Caco-2 (cell line): ENCODE results near the gene GLI2. TPM values are rescaled to one million over a fixed set of nuclear protein-coding genes. Genes with fewer than 3 reads are reported as not detected.

Experiments
- BruUV-seq: library from RNA; stranded (reverse); fragments of 400-500 nt; replicated peaks from 2 replicates; lab custom pipeline; 2021; lab: Mats Ljungman, UMichigan
- CTCF ChIA-PET: fragments of 300-600 bp; sonication (Branson Sonifier 250); formaldehyde crosslinking; loops from one replicate; lab custom pipeline; 2022; ENCODE audit warnings: antibody characterized with exemption; lab: Charles Lee
- POLR2A ChIA-PET: fragments of 300-600 bp; sonication (Branson Sonifier 250); formaldehyde crosslinking; loops from one replicate; lab custom pipeline; 2022; ENCODE audit warnings: antibody characterized with exemption; lab: Charles Lee
- DNase-seq, 2 experiments: peaks; one replicate each; pipeline versions ENCODE4 v3.0.0 to v3.0.0-alpha.2; 2020 to 2022
- H3K27me3 ChIP-seq: replicated peaks from 2 replicates; pipeline ENCODE4 v1.6.0; 2011; ENCODE audit warnings: low read length; ENCODE audit not compliant: control insufficient read depth, insufficient read depth
- H3K36me3 ChIP-seq: 2 replicates; pipeline ENCODE4 v1.5.1; 2011; ENCODE audit warnings: low read length; ENCODE audit not compliant: control insufficient read depth, insufficient read depth
- H3K4me1 ChIP-seq: fragments of 250-450 bp; sonication (Bioruptor Pico); 2 replicates; pipeline ENCODE4 v1.5.1; 2020; ENCODE audit warnings: mild to moderate bottlenecking
- H3K4me3 ChIP-seq: 2 replicates; pipeline ENCODE4 v1.5.1; 2011; ENCODE audit warnings: low read depth, mild to moderate bottlenecking, control low read depth, low read length
- H3K9me3 ChIP-seq: fragments of 250-450 bp; sonication (Bioruptor Pico); 2 replicates; pipeline ENCODE4 v1.5.1; 2020; ENCODE audit warnings: mild to moderate bottlenecking, moderate library complexity
- H3K27ac Mint-ChIP-seq: one replicate; pipeline ENCODE4 v1.8.0; 2022; ENCODE audit warnings: mixed read lengths; ENCODE audit not compliant: unreplicated experiment
- H3K27me3 Mint-ChIP-seq: one replicate; pipeline ENCODE4 v1.8.0; 2022; ENCODE audit warnings: mixed read lengths; ENCODE audit not compliant: insufficient read depth, unreplicated experiment
- H3K36me3 Mint-ChIP-seq: one replicate; pipeline ENCODE4 v1.8.0; 2022; ENCODE audit warnings: mild to moderate bottlenecking, mixed read lengths; ENCODE audit not compliant: insufficient read depth, unreplicated experiment
- H3K4me1 Mint-ChIP-seq: one replicate; pipeline ENCODE4 v1.8.0; 2022; ENCODE audit warnings: low read depth, mixed read lengths; ENCODE audit not compliant: unreplicated experiment
- H3K4me3 Mint-ChIP-seq: one replicate; pipeline ENCODE4 v1.8.0; 2022; ENCODE audit warnings: mild to moderate bottlenecking, moderate library complexity, mixed read lengths; ENCODE audit not compliant: unreplicated experiment
- H3K9me3 Mint-ChIP-seq: one replicate; pipeline ENCODE4 v1.8.0; 2022; ENCODE audit warnings: mixed read lengths; ENCODE audit not compliant: unreplicated experiment
- intact Hi-C: fragments of 100-400 bp; cut with micrococcal nuclease; formaldehyde crosslinking; loops from one replicate; pipeline ENCODE4 v1.10.0; 2022; ENCODE audit not compliant: unreplicated experiment
- total RNA-seq: library from RNA; stranded (reverse); gene quantifications from 2 replicates; pipeline ENCODE4 v1.2.3, GENCODE V29; 2022
- TF ChIP-seq, protein P1 (sequence below), 2 experiments: fragments of 200-600 bp in 1 of 2; IDR thresholded peaks; 1 replicate in 1 of 2; 2 replicates in 1 of 2; pipeline versions ENCODE4 v1.5.1 to v1.8.0; 2011 to 2022; ENCODE audit warnings: antibody characterized with exemption in 1 of 2, control low read depth in 1 of 2, inconsistent platforms in 1 of 2, low read depth in 1 of 2, low read length in 1 of 2, mild to moderate bottlenecking in 1 of 2, moderate library complexity in 1 of 2; ENCODE audit not compliant: insufficient read depth in 1 of 2, severe bottlenecking in 1 of 2, unreplicated experiment in 1 of 2

The GLI2 gene
- total RNA-seq, 1 experiment from 2014 or later: 0.70 TPM

DNA sequence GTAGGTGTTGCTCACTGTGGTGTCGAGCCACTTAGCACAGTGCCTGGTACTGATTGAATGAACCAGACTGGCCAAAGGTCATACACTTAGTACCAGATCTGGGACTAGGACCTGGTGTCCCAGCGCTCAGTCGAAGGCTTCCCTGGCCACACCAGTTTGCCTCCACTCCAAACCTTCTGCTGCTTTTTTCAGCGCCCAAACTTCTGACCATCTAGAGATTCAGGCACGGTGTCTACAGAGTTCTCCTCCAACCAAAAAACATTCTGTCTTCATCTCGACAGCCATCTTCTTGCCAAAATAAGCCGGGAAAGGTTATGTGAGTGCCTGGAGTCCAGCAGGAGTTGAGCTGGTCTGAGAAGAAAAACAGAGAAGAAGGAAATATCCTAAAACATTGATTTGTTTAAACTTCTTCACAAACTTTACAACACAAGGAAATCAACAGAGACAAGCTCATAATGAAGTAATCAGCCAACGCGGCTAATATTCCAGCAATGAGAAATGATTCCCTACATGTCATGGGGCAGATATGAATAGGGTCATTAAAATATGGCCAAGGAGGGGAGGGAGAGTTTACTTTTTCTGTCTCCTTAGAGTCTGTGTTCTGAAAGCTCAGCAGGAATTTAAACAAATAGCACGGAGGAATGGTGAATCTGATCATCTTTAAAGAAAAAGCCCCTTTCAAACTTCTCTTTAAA, 2.3 kb upstream of the GLI2 start:
- H3K4me1 Mint-ChIP-seq: peaks cover 6% of the 10 kb centered on the region
- H3K9me3 ChIP-seq: no peaks in the 10 kb centered on the region
- no peaks in the 10 kb centered on the region for H3K36me3 Mint-ChIP-seq
- no peaks in the 10 kb centered on the region for H3K36me3 ChIP-seq
- POLR2A ChIA-PET: no interaction called here
- 0 out of 2 replicates have a peak, but pooled peaks cover 1% of the 10 kb centered on the region for H3K27me3 ChIP-seq
- H3K27ac Mint-ChIP-seq: no peak overlapping the region
- H3K27me3 Mint-ChIP-seq: peaks cover 15% of the 10 kb centered on the region
- H3K4me3 Mint-ChIP-seq: no peak overlapping the region
- TF ChIP-seq, protein P1, sequence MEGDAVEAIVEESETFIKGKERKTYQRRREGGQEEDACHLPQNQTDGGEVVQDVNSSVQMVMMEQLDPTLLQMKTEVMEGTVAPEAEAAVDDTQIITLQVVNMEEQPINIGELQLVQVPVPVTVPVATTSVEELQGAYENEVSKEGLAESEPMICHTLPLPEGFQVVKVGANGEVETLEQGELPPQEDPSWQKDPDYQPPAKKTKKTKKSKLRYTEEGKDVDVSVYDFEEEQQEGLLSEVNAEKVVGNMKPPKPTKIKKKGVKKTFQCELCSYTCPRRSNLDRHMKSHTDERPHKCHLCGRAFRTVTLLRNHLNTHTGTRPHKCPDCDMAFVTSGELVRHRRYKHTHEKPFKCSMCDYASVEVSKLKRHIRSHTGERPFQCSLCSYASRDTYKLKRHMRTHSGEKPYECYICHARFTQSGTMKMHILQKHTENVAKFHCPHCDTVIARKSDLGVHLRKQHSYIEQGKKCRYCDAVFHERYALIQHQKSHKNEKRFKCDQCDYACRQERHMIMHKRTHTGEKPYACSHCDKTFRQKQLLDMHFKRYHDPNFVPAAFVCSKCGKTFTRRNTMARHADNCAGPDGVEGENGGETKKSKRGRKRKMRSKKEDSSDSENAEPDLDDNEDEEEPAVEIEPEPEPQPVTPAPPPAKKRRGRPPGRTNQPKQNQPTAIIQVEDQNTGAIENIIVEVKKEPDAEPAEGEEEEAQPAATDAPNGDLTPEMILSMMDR (IDR thresholded peaks at IDR 0.05; ENCODE audit: insufficient read depth in 1 of 2, low read depth in 1 of 2, low read length in 1 of 2, severe bottlenecking in 1 of 2, unreplicated experiment in 1 of 2): no peak
- no peak overlapping the region for H3K4me3 ChIP-seq
- intact Hi-C loops: loop anchor here (10.0 kb wide), 1 partner anchor 121 kb away; no protein-coding TSS in a partner anchor
- peaks cover 3% of the 10 kb centered on the region; the same call in 1 of the 2 replicates for H3K4me1 ChIP-seq
- no peaks in the 10 kb centered on the region for H3K9me3 Mint-ChIP-seq
- CTCF ChIA-PET: no interaction called here
- BruUV-seq: no TSS peak
- peak in 1 of 2 experiments; percentile 3 for DNase-seq

DNA sequence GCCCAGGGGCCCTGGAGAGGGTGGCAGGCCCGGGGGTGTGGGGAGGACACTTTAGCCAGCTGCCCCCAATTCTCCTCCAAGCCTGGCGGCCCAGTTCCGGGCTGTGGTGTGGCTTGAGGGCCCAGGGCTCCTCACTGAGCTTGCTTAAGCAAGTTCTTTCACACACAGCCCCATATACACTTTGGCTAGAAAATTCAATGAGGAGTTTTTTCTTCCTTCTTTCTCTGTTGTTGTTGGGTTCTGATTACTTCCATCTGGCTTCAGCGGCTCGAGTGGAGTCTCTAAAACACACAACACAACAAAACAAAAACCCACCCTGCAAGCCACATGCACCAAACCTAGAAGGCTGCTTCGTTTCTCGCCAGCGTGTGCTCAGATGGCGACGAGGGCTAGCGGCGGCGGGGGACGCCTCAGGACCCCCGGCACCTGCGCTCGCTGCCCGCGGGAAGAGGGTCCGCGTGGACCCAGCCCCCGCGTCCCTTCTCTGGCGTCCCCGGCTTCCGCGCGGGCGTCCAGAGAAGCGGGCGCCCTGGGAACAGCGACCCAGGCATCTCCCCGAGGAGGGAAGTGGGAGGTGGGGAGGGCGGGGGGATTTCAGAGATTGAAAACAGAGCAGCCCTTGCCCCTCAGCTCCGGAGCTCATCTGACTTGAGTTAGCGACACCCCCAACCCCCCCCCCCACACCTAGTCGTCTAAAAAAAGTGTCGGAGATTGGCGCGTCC, 577 bp upstream of the GLI2 start:
- Mint-ChIP-seq H3K27me3 (peaks cover 16% of the 10 kb centered on the region), H3K4me3 (no peak overlapping the region), H3K27ac (no peak overlapping the region), H3K36me3 (no peaks in the 10 kb centered on the region), H3K9me3 (no peaks in the 10 kb centered on the region), H3K4me1 (peaks cover 9% of the 10 kb centered on the region)
- POLR2A ChIA-PET: no interaction called here
- peak overlapping the region; percentile 39 for H3K4me3 ChIP-seq
- peaks cover 3% of the 10 kb centered on the region; the same call in 1 of the 2 replicates for H3K4me1 ChIP-seq
- no peaks in the 10 kb centered on the region for H3K9me3 ChIP-seq
- BruUV-seq: no TSS peak
- no peak for DNase-seq
- CTCF ChIA-PET: interaction anchor here (0.6 kb wide), 1 partner anchor 269 kb away, joined by 7 read pairs; no protein-coding TSS in a partner anchor
- 0 out of 2 replicates have a peak, but pooled peaks cover 3% of the 10 kb centered on the region for H3K27me3 ChIP-seq
- intact Hi-C loops: loop anchor here (5.0 to 10.0 kb wide), 2 partner anchors 120 to 202 kb away; no protein-coding TSS in a partner anchor
- TF ChIP-seq, protein P1 (IDR thresholded peaks at IDR 0.05; ENCODE audit: insufficient read depth in 1 of 2, low read depth in 1 of 2, low read length in 1 of 2, severe bottlenecking in 1 of 2, unreplicated experiment in 1 of 2): no peak
- no peaks in the 10 kb centered on the region for H3K36me3 ChIP-seq

DNA sequence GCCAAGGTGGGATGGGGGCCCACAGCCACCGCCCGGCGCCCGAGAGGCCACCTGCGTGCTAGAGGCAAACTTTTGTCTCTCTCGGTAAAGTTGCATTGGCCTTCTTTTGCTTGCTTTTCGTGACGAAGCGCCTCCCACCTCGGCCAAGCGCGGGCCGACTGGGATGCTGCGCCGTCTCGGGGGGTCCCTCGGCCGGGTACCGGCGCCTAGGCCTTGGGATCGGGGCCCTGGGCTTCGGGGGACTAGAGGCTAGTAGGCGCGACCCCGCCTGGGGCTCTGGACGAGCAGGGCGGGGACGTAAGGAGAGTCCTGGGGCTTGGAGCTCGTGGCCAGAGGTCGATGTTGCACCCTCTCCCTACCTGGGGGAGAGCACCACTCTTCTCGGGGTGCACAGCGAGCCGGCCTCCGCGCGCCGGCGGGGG, 545 bp downstream of the GLI2 start:
- H3K4me1 ChIP-seq: peaks cover 3% of the 10 kb centered on the region; the same call in 1 of the 2 replicates
- Mint-ChIP-seq H3K4me3 (peak overlapping the region; percentile 84), H3K9me3 (no peaks in the 10 kb centered on the region), H3K27me3 (peaks cover 23% of the 10 kb centered on the region), H3K4me1 (peaks cover 12% of the 10 kb centered on the region), H3K36me3 (no peaks in the 10 kb centered on the region), H3K27ac (no peak overlapping the region)
- no peaks in the 10 kb centered on the region for H3K9me3 ChIP-seq
- POLR2A ChIA-PET: interaction anchor here (0.5 kb wide), 1 partner anchor 314 kb away, joined by 4 read pairs; no protein-coding TSS in a partner anchor
- no peaks in the 10 kb centered on the region for H3K36me3 ChIP-seq
- peak in 1 of 2 experiments; percentile 22 for DNase-seq
- H3K4me3 ChIP-seq: peak overlapping the region; percentile 39
- intact Hi-C loops: loop anchor here (1.0 to 10.0 kb wide), 4 partner anchors 41 to 339 kb away; no protein-coding TSS in a partner anchor
- no TSS peak for BruUV-seq
- TF ChIP-seq, protein P1 (IDR thresholded peaks at IDR 0.05; ENCODE audit: insufficient read depth in 1 of 2, low read depth in 1 of 2, low read length in 1 of 2, severe bottlenecking in 1 of 2, unreplicated experiment in 1 of 2): no peak
- CTCF ChIA-PET: interaction anchor here (0.5 to 1.5 kb wide), 10 partner anchors 37 to 795 kb away, joined by 3 to 5 read pairs (median 4); no protein-coding TSS in a partner anchor
- 0 out of 2 replicates have a peak, but pooled peaks cover 3% of the 10 kb centered on the region for H3K27me3 ChIP-seq
